Measurements from ENCODE around the gene FOXL3. TPM values are rescaled to one million over a fixed set of nuclear protein-coding genes. Genes with fewer than 3 reads are reported as not detected.

FOXL3 gene
- total and polyA plus RNA-seq, 12 donors = not detected

DNA sequence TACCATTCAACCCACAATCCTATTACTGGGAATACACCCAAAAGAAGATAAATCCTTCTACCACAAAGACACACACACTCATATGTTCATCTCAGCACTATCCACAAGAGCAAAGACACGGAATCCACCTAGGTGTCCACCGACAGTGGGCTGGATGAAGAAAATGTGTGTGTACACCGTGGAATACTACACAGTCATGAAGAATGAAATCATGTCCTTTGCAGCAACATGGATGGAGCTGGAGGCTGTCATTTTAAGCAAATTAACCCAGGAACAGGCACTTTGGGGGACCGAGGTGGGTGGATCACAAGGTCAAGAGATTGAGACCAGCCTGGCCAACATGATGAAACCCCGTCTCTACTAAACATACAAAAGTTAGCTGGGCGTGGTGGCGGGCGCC, 8.3 kb upstream of the FOXL3 start:
- no peaks in the 10 kb centered on the region for H3K9me3 ChIP-seq (replicated peaks in 1 of 3)
- no peak for TF ChIP-seq CTCF (IDR thresholded peaks at IDR 0.05)
- no peak for TF ChIP-seq POLR2A (IDR thresholded peaks at IDR 0.05)
- no peaks in the 10 kb centered on the region for H3K36me3 ChIP-seq (replicated peaks in 1 of 2)
- H3K27ac ChIP-seq = no peak overlapping the region
- H3K27me3 ChIP-seq = no peaks in the 10 kb centered on the region
- WGBS, 4 donors = 87 to 93% (median 91%) methylated on average over 8 of the region's 8 CpGs
- no peaks in the 10 kb centered on the region for H3K4me1 ChIP-seq (replicated peaks in 1 of 2)
- intact Hi-C loops (cut with DNase I) = no loop called here
- H3K4me3 ChIP-seq = no peak overlapping the region
- DNase-seq = no peak

DNA sequence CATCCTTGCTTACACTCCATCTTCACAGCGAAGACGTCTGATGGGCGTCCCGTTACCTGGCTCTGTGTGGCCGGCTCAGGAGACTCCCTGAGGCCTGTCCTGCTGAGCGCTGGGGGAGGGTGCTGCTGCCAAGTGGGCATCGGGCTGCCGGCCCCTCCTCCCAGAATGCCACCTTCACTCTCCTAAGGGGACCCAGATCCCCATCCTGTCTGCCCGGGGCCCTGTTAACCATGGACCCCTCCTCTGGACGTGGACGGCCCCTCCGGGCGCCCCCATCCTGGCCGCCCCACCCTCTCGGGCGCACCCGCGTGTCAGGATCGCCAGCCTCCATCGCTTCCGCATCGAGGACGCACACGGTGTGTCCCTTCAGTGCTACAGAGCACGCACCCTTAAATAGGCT, 7.3 kb upstream of the FOXL3 start:
- no peak for TF ChIP-seq CTCF (IDR thresholded peaks at IDR 0.05)
- TF ChIP-seq POLR2A (IDR thresholded peaks at IDR 0.05) = no peak
- H3K4me1 ChIP-seq (replicated peaks in 1 of 2) = no peaks in the 10 kb centered on the region
- DNase-seq = no peak
- 92 to 93% (median 93%) methylated on average over 25 of the region's 25 CpGs for WGBS, 4 donors
- no peaks in the 10 kb centered on the region for H3K9me3 ChIP-seq (replicated peaks in 1 of 3)
- no peak overlapping the region for H3K27ac ChIP-seq
- no peaks in the 10 kb centered on the region for H3K36me3 ChIP-seq (replicated peaks in 1 of 2)
- no peaks in the 10 kb centered on the region for H3K27me3 ChIP-seq
- no peak overlapping the region for H3K4me3 ChIP-seq
- intact Hi-C loops (cut with DNase I) = no loop called here

DNA sequence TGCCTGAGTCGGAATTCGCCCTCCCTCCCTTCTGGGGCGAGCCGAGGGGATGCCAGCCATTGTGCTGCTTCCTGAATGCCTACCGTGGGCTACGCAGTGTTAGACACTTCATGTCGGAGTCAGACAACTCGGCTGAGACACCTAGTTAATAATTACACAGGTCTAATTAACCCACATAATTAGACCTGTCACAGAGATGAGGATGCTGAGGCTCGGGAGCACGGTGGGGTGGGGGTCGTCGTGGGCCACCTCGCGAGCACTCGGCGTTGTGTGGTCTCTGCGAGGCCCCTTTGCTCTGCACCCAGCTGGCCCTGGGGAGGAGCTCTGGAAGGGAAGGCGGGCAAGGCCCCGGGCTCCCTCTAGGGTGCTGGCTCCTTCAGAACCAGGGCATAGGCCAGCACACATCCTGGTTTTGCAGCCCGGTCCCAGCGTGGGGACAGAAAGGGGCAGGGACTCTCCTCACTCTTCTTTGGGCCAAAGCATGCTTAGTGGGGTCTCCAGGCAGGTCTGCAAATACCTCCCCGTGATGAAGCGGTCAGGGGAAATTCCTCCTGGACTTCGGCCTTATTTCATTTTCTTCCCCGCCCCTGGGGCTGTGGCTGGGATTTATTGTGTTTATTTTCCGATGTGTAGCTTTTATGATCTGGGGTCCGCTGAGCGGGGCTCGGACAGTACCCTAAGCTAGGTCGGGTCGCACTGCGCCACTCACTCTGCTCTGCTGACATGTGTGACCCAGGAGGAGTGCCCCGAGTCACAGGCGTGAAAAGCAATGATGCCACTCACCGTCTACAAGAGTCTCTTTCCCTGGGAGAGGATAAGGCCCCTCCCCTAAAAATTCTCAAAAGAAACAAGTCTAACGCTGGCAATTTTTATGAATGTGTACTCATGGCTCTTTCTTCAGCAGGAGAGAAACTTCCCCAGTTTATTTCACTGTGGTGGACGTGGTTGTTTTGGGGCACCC, 4.9 kb upstream of the FOXL3 start:
- 71 to 84% (median 77%) methylated on average over 29 to 37 of the region's 37 CpGs for WGBS, 4 donors
- intact Hi-C loops (cut with DNase I) = no loop called here
- no peak overlapping the region for H3K4me3 ChIP-seq
- peaks cover 13% of the 10 kb centered on the region for H3K27me3 ChIP-seq
- no peak for DNase-seq
- H3K36me3 ChIP-seq (replicated peaks in 1 of 2) = no peaks in the 10 kb centered on the region
- no peak for TF ChIP-seq CTCF (IDR thresholded peaks at IDR 0.05)
- no peak for TF ChIP-seq POLR2A (IDR thresholded peaks at IDR 0.05)
- no peaks in the 10 kb centered on the region for H3K9me3 ChIP-seq (replicated peaks in 1 of 3)
- no peaks in the 10 kb centered on the region for H3K4me1 ChIP-seq (replicated peaks in 1 of 2)
- H3K27ac ChIP-seq = no peak overlapping the region

DNA sequence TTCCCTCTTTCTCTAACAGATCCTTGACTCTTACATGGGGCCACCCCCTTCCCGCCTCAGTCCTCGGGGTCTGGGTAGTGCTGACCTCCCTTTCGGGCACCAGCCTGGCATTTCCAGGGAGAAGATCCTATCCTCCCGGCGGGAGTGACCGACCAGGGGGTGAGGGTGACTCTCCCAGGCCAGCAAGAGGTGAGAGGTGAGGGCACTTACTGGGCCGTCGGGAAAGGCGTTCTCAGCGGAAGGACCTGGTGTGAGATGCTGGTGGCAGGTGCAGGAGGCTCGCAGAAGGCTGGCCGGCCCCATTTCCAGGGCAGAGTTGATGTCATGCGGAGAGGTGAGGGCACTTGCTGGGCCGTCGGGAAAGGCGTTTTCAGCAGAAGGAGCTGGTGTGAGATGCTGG, 4.2 kb upstream of the FOXL3 start:
- WGBS, 4 donors = 67 to 85% (median 82%) methylated on average over 16 of the region's 16 CpGs
- no peak overlapping the region for H3K4me3 ChIP-seq
- no peaks in the 10 kb centered on the region for H3K4me1 ChIP-seq (replicated peaks in 1 of 2)
- H3K36me3 ChIP-seq (replicated peaks in 1 of 2) = no peaks in the 10 kb centered on the region
- peaks cover 19% of the 10 kb centered on the region for H3K27me3 ChIP-seq
- no peak overlapping the region for H3K27ac ChIP-seq
- TF ChIP-seq POLR2A (IDR thresholded peaks at IDR 0.05) (no peak), CTCF (IDR thresholded peaks at IDR 0.05) (no peak)
- H3K9me3 ChIP-seq (replicated peaks in 1 of 3) = no peaks in the 10 kb centered on the region
- no peak for DNase-seq
- intact Hi-C loops (cut with DNase I) = no loop called here

All from adrenal gland (tissue), 12 donors.